SK-N-SH treated with all-trans-retinoic acid at 6 μM for 48 hours (cell line): ENCODE data around the gene CBFA2T3.

ENCODE experiments used
- ARNTL ChIP-seq: fragments of 450-650 bp; formaldehyde crosslinking; IDR thresholded peaks from 2 replicates; pipeline ENCODE4 v1.5.0; 2020; ENCODE audit warnings: low read depth, mild to moderate bottlenecking, moderate library complexity, borderline replicate concordance
- GLIS3 ChIP-seq: fragments of 250-450 bp; sonication (Bioruptor Pico); IDR thresholded peaks from 2 replicates; pipeline ENCODE4 v1.5.0; 2020; ENCODE audit warnings: mild to moderate bottlenecking, moderate library complexity
- PATZ1 ChIP-seq: fragments of 250-450 bp; sonication (Bioruptor Pico); IDR thresholded peaks from 2 replicates; pipeline ENCODE4 v1.8.0; 2020; ENCODE audit warnings: mild to moderate bottlenecking, moderate library complexity, borderline replicate concordance
- ZFP3 ChIP-seq: fragments of 250-450 bp; sonication (Bioruptor Pico); IDR thresholded peaks from 2 replicates; pipeline ENCODE4 v1.5.0; 2020; ENCODE audit warnings: mild to moderate bottlenecking, moderate library complexity
- ZNF565 ChIP-seq: fragments of 450-650 bp; formaldehyde crosslinking; conservative IDR thresholded peaks from 2 replicates; pipeline ENCODE4 v1.5.0; 2020; ENCODE audit warnings: low read depth, mild to moderate bottlenecking, moderate library complexity
- ZNF70 ChIP-seq: fragments of 450-650 bp; formaldehyde crosslinking; IDR thresholded peaks from 2 replicates; pipeline ENCODE4 v1.5.0; 2020; ENCODE audit warnings: mild to moderate bottlenecking, moderate library complexity

GRCh38 chr16:88967830-88968588 lies 9.0 kb downstream of the CBFA2T3 start:
- TF ChIP-seq ZNF565 (CRISPR knock-in tag) (no peak), ZNF70 (CRISPR knock-in tag) (no peak), PATZ1 (no peak), ZFP3 (CRISPR knock-in tag) (no peak), GLIS3 (CRISPR knock-in tag) (no peak), ARNTL (CRISPR knock-in tag) (no peak)
